Testis (tissue), 3 donors: ENCODE results near the gene STYK1. TPM values are rescaled to one million over a fixed set of nuclear protein-coding genes. Genes with fewer than 3 reads are reported as not detected.

Experiments used
- DNase-seq: peaks from one replicate; pipeline ENCODE4 v3.0.0-alpha.2; 2019
- H3K27ac ChIP-seq, 2 donors: fragments of 200-600 bp; sonication (generic); one replicate each; pipeline ENCODE4 v1.5.1; 2019
- H3K27me3 ChIP-seq: fragments of 200-600 bp; sonication (generic); one replicate; pipeline ENCODE4 v1.5.1; 2019
- H3K36me3 ChIP-seq: fragments of 200-600 bp; sonication (generic); one replicate; pipeline ENCODE4 v1.5.1; 2017; ENCODE audit warnings: low read depth; ENCODE audit errors: missing control alignments
- H3K4me1 ChIP-seq: fragments of 200-600 bp; sonication (generic); one replicate; pipeline ENCODE4 v1.5.1; 2019
- H3K4me3 ChIP-seq, 2 donors: fragments of 200-600 bp; sonication (generic); one replicate each; pipeline ENCODE4 v1.5.1; 2017 to 2019
- H3K9me3 ChIP-seq: fragments of 200-600 bp; sonication (generic); one replicate; pipeline ENCODE4 v1.5.1; 2017
- POLR2A ChIP-seq: fragments of 450-650 bp; IDR thresholded peaks from one replicate; pipeline ENCODE4 v1.6.1; 2017; ENCODE audit warnings: antibody characterized with exemption, mild to moderate bottlenecking, moderate library complexity
- WGBS, 2 donors: methylation state at CpG; one replicate each; pipeline ENCODE4 v1.1.5; 2018; 5-methylcytosine and 5-hydroxymethylcytosine counted together
- intact Hi-C: fragments of 100-400 bp; cut with DNase I; formaldehyde crosslinking; loops from one replicate; pipeline ENCODE4 v1.15.1; 2023; ENCODE audit warnings: low total_unique reads
- polyA plus RNA-seq: library from polyadenylated mRNA; stranded (reverse); fragments of 350-450 nt; fragmentation: Illumina TruSeq; extraction: RNeasy Lipid Tissue Mini Kit (QIAGEN cat#74804); gene quantifications from one replicate; pipeline ENCODE4 v1.2.3, GENCODE V29; 2014; ENCODE audit warnings: low read depth, low replicate concordance; ENCODE audit not compliant: insufficient read depth
- total RNA-seq, 2 donors: library from RNA; depleted of rRNA; stranded (reverse); fragments of >200 nt; gene quantifications; one replicate each; pipeline ENCODE4 v1.2.3, GENCODE V29; 2016
- TF ChIP-seq, protein P1 (sequence below), 3 experiments: fragments of 450-650 bp in 2 of 3; fragments of 200-600 bp in 1 of 3; sonication (generic) in 1 of 3; IDR thresholded peaks; one replicate each; pipeline ENCODE4 v1.5.1; 2016 to 2019; ENCODE audit warnings: antibody characterized with exemption in 3 of 3, mild to moderate bottlenecking in 2 of 3, moderate library complexity in 1 of 3

Gene STYK1
- total and polyA plus RNA-seq, 3 donors from 2014 or later = 0.24 to 0.50 (median 0.26) TPM

- Histone ChIP-seq H3K27me3 (no peaks in the 10 kb centered on the region), H3K4me1 (no peaks in the 10 kb centered on the region), H3K36me3 (no peaks in the 10 kb centered on the region), H3K4me3 (no peak overlapping the region), H3K27ac (no peak overlapping the region), H3K9me3 (no peaks in the 10 kb centered on the region)
- TF ChIP-seq POLR2A = no peak
- TF ChIP-seq, protein P1, sequence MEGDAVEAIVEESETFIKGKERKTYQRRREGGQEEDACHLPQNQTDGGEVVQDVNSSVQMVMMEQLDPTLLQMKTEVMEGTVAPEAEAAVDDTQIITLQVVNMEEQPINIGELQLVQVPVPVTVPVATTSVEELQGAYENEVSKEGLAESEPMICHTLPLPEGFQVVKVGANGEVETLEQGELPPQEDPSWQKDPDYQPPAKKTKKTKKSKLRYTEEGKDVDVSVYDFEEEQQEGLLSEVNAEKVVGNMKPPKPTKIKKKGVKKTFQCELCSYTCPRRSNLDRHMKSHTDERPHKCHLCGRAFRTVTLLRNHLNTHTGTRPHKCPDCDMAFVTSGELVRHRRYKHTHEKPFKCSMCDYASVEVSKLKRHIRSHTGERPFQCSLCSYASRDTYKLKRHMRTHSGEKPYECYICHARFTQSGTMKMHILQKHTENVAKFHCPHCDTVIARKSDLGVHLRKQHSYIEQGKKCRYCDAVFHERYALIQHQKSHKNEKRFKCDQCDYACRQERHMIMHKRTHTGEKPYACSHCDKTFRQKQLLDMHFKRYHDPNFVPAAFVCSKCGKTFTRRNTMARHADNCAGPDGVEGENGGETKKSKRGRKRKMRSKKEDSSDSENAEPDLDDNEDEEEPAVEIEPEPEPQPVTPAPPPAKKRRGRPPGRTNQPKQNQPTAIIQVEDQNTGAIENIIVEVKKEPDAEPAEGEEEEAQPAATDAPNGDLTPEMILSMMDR (IDR thresholded peaks at IDR 0.05) = no peak
- no peak for DNase-seq
- intact Hi-C loops = no loop called here
- 73 to 88% methylated on average over 2 of the region's 2 CpGs for WGBS, 2 donors
Measured at GRCh38 chr12:10601860-10602259, 72.0 kb downstream of the STYK1 start.

DNA sequence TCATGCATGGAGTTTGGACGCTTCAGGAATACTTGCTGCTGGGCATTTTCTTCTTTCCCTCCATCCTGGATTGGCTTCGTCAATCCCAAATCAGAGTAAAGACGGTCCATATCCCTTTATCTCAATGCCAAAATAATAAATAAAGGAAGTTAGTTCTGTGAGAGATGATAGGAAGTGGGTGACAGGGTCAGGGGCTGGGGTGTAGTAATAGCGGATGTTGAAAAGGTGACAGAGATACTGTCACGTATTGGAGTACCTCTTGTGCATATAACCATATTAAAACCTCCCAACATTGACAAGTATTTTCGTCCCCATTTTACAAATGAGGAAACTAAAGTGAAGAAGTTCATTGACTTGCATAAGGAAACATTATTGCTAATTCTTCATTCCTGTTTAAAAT lies 72.9 kb downstream of the STYK1 start:
- no peak overlapping the region for H3K27ac ChIP-seq
- TF ChIP-seq POLR2A = no peak
- TF ChIP-seq, protein P1 (IDR thresholded peaks at IDR 0.05) = no peak
- no peak overlapping the region for H3K4me3 ChIP-seq
- no peaks in the 10 kb centered on the region for H3K36me3 ChIP-seq
- intact Hi-C loops = no loop called here
- H3K4me1 ChIP-seq = no peaks in the 10 kb centered on the region
- H3K27me3 ChIP-seq = no peaks in the 10 kb centered on the region
- H3K9me3 ChIP-seq = no peaks in the 10 kb centered on the region
- WGBS, 2 donors = 86 to 92% methylated on average over 6 of the region's 6 CpGs
- no peak for DNase-seq

- Histone ChIP-seq H3K27ac (no peak overlapping the region), H3K27me3 (no peaks in the 10 kb centered on the region), H3K9me3 (no peaks in the 10 kb centered on the region), H3K4me1 (no peaks in the 10 kb centered on the region), H3K36me3 (no peaks in the 10 kb centered on the region), H3K4me3 (no peak overlapping the region)
- intact Hi-C loops = no loop called here
- 79 to 81% methylated on average over 2 of the region's 2 CpGs for WGBS, 2 donors
- no peak for DNase-seq
- TF ChIP-seq, protein P1 (IDR thresholded peaks at IDR 0.05) = no peak
- TF ChIP-seq POLR2A = no peak
Measured at GRCh38 chr12:10595881-10596280, 78.0 kb downstream of the STYK1 start.

- intact Hi-C loops = no loop called here
- no peaks in the 10 kb centered on the region for H3K9me3 ChIP-seq
- DNase-seq = no peak
- no peak overlapping the region for H3K27ac ChIP-seq
- no peaks in the 10 kb centered on the region for H3K36me3 ChIP-seq
- H3K4me1 ChIP-seq = no peaks in the 10 kb centered on the region
- H3K27me3 ChIP-seq = no peaks in the 10 kb centered on the region
- 88 to 95% methylated on average over 3 of the region's 3 CpGs for WGBS, 2 donors
- no peak overlapping the region for H3K4me3 ChIP-seq
- no peak for TF ChIP-seq POLR2A
- TF ChIP-seq, protein P1 (IDR thresholded peaks at IDR 0.05) = no peak
Measured at GRCh38 chr12:10590966-10591365, 82.9 kb downstream of the STYK1 start.

DNA sequence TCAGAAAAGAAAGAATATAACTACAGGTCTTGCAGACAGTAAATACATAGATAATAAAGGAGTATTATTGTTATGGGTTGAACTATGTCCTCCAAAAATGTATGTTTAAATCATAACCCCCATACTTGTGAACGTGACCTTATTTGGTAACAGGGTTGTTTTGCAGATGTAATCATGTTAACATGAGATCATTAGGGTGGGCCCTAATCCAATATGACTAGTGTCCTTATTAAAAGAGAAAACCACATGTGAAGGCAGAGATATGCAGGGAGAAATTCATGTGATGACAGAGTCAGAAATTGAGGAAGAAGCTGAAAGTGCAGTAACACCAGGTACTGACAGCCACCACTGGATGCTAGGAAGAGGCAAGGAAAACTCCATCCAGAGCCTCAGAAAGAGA lies 89.4 kb downstream of the STYK1 start:
- Histone ChIP-seq H3K27ac (no peak overlapping the region), H3K4me3 (no peak overlapping the region), H3K27me3 (no peaks in the 10 kb centered on the region), H3K9me3 (no peaks in the 10 kb centered on the region), H3K4me1 (no peaks in the 10 kb centered on the region), H3K36me3 (no peaks in the 10 kb centered on the region)
- TF ChIP-seq, protein P1 (IDR thresholded peaks at IDR 0.05) = no peak
- no peak for TF ChIP-seq POLR2A
- intact Hi-C loops = no loop called here
- 88 to 97% methylated on average over 1 of the region's 1 CpG for WGBS, 2 donors
- DNase-seq = no peak
